Measurements from ENCODE around the gene RIT1. TPM values are rescaled to one million over a fixed set of nuclear protein-coding genes. Genes with fewer than 3 reads are reported as not detected.

The RIT1 gene
- total RNA-seq (2014; rRNA removed; shearing (Covaris generic); ENCODE audit: low replicate concordance), result 12.2 and 12.8 TPM in 2 replicates

- DNase-seq, result peak; percentile 94
- Histone ChIP-seq H3K4me3 (ENCODE audit: low read length) (peak within 1 kb of the TSS; percentile 90), H4K20me1 (ENCODE audit: insufficient read depth, low read depth, low read length) (no peaks in the 10 kb centered on the region), H3K36me3 (ENCODE audit: insufficient read depth, low read length) (peaks cover 38% of the 10 kb centered on the region; the same call in 1 of the 2 replicates), H3K79me2 (ENCODE audit: low read length) (peaks cover 15% of the 10 kb centered on the region), H3K9ac (ENCODE audit: low read length) (peak within 1 kb of the TSS; percentile 80), H3K27ac (ENCODE audit: low read length) (peak within 1 kb of the TSS; percentile 51), H2AFZ (ENCODE audit: low read length) (no peak within 1 kb of the TSS; the same call in 1 of the 2 replicates), H3K27me3 (ENCODE audit: low read length) (no peaks in the 10 kb centered on the region), H3K4me1 (ENCODE audit: low read length) (peaks cover 20% of the 10 kb centered on the region), H3K9me3 (ENCODE audit: low read length) (no peaks in the 10 kb centered on the region), H3K4me2 (ENCODE audit: low read depth, low read length, poor library complexity, severe bottlenecking) (peak within 1 kb of the TSS; percentile 93), H3K9me2 (replicated peaks; ENCODE audit: insufficient read depth, low read length) (no peaks in the 10 kb centered on the region)
Measured at GRCh38 chr1:155911156-155912055, at the start of gene RIT1. RIT1 (minus strand) TSS chr1:155911349; CDS start chr1:155910761, 588 bp downstream.

GRCh38 chr1:155960081-155960745 is 49.1 kb upstream of the RIT1 start:
- peak overlapping the region; percentile 70 for H3K4me2 ChIP-seq (ENCODE audit: low read depth, low read length, poor library complexity, severe bottlenecking)
- H2AFZ ChIP-seq (ENCODE audit: low read length), result no peak overlapping the region
- peaks cover 26% of the 10 kb centered on the region for H3K79me2 ChIP-seq (ENCODE audit: low read length)
- 0 out of 2 replicates have a peak, but pooled peaks cover 5% of the 10 kb centered on the region for H4K20me1 ChIP-seq (ENCODE audit: insufficient read depth, low read depth, low read length)
- peaks cover 43% of the 10 kb centered on the region for H3K36me3 ChIP-seq (ENCODE audit: insufficient read depth, low read length)
- H3K9ac ChIP-seq (ENCODE audit: low read length), result peak overlapping the region; percentile 65
- H3K27ac ChIP-seq (ENCODE audit: low read length), result peak overlapping the region; percentile 96
- DNase-seq, result peak; percentile 82
- H3K27me3 ChIP-seq (ENCODE audit: low read length), result no peaks in the 10 kb centered on the region
- H3K4me3 ChIP-seq (ENCODE audit: low read length), result peak overlapping the region; percentile 55
- H3K9me3 ChIP-seq (ENCODE audit: low read length), result no peaks in the 10 kb centered on the region
- H3K4me1 ChIP-seq (ENCODE audit: low read length), result peaks cover 52% of the 10 kb centered on the region
- no peaks in the 10 kb centered on the region for H3K9me2 ChIP-seq (replicated peaks; ENCODE audit: insufficient read depth, low read length)

- Histone ChIP-seq H3K4me1 (ENCODE audit: low read length) (peaks cover 38% of the 10 kb centered on the region), H3K9me2 (replicated peaks; ENCODE audit: insufficient read depth, low read length) (no peaks in the 10 kb centered on the region), H2AFZ (ENCODE audit: low read length) (no peak overlapping the region), H3K4me3 (ENCODE audit: low read length) (no peak overlapping the region), H3K27me3 (ENCODE audit: low read length) (no peaks in the 10 kb centered on the region), H4K20me1 (ENCODE audit: insufficient read depth, low read depth, low read length) (0 out of 2 replicates have a peak, but pooled peaks cover 3% of the 10 kb centered on the region), H3K27ac (ENCODE audit: low read length) (peak overlapping the region; percentile 96; the same call in 1 of the 2 replicates), H3K79me2 (ENCODE audit: low read length) (peaks cover 19% of the 10 kb centered on the region), H3K9ac (ENCODE audit: low read length) (no peak overlapping the region), H3K36me3 (ENCODE audit: insufficient read depth, low read length) (peaks cover 48% of the 10 kb centered on the region), H3K4me2 (ENCODE audit: low read depth, low read length, poor library complexity, severe bottlenecking) (no peak overlapping the region), H3K9me3 (ENCODE audit: low read length) (no peaks in the 10 kb centered on the region)
- no peak for DNase-seq
Measured at GRCh38 chr1:155957411-155957915, 46.3 kb upstream of the RIT1 start.

- no peaks in the 10 kb centered on the region for H3K9me3 ChIP-seq (ENCODE audit: low read length)
- H3K27ac ChIP-seq (ENCODE audit: low read length), result no peak overlapping the region
- H4K20me1 ChIP-seq (ENCODE audit: insufficient read depth, low read depth, low read length), result no peaks in the 10 kb centered on the region
Measured at GRCh38 chr1:155954645-155955044, 43.5 kb upstream of the RIT1 start.

GRCh38 chr1:155952505-155952890 is 41.3 kb upstream of the RIT1 start:
- H3K4me1 ChIP-seq (ENCODE audit: low read length), result peaks cover 13% of the 10 kb centered on the region
- H3K79me2 ChIP-seq (ENCODE audit: low read length), result no peaks in the 10 kb centered on the region
- no peaks in the 10 kb centered on the region for H4K20me1 ChIP-seq (ENCODE audit: insufficient read depth, low read depth, low read length)
- H2AFZ ChIP-seq (ENCODE audit: low read length), result no peak overlapping the region
- no peak overlapping the region for H3K9ac ChIP-seq (ENCODE audit: low read length)
- H3K4me2 ChIP-seq (ENCODE audit: low read depth, low read length, poor library complexity, severe bottlenecking), result no peak overlapping the region
- no peak overlapping the region for H3K27ac ChIP-seq (ENCODE audit: low read length)
- no peak for DNase-seq
- H3K4me3 ChIP-seq (ENCODE audit: low read length), result no peak overlapping the region
- H3K27me3 ChIP-seq (ENCODE audit: low read length), result no peaks in the 10 kb centered on the region
- no peaks in the 10 kb centered on the region for H3K9me3 ChIP-seq (ENCODE audit: low read length)
- H3K9me2 ChIP-seq (replicated peaks; ENCODE audit: insufficient read depth, low read length), result no peaks in the 10 kb centered on the region
- peaks cover 54% of the 10 kb centered on the region for H3K36me3 ChIP-seq (ENCODE audit: insufficient read depth, low read length)

More at GRCh38 chr1:155954645-155955044, 43.5 kb upstream of the RIT1 start:
- H3K4me3 ChIP-seq (ENCODE audit: low read length), result no peak overlapping the region
- peaks cover 10% of the 10 kb centered on the region for H3K4me1 ChIP-seq (ENCODE audit: low read length)
- peaks cover 8% of the 10 kb centered on the region; the same call in 1 of the 2 replicates for H3K79me2 ChIP-seq (ENCODE audit: low read length)
- H2AFZ ChIP-seq (ENCODE audit: low read length), result no peak overlapping the region
- no peaks in the 10 kb centered on the region for H3K9me2 ChIP-seq (replicated peaks; ENCODE audit: insufficient read depth, low read length)
- H3K4me2 ChIP-seq (ENCODE audit: low read depth, low read length, poor library complexity, severe bottlenecking), result no peak overlapping the region
- no peak overlapping the region for H3K9ac ChIP-seq (ENCODE audit: low read length)
- no peak for DNase-seq
- peaks cover 58% of the 10 kb centered on the region for H3K36me3 ChIP-seq (ENCODE audit: insufficient read depth, low read length)
- no peaks in the 10 kb centered on the region for H3K27me3 ChIP-seq (ENCODE audit: low read length)

GRCh38 chr1:155951753-155952504 is 40.8 kb upstream of the RIT1 start:
- DNase-seq, result no peak
- peaks cover 19% of the 10 kb centered on the region for H3K4me1 ChIP-seq (ENCODE audit: low read length)
- no peak overlapping the region for H3K4me3 ChIP-seq (ENCODE audit: low read length)
- no peaks in the 10 kb centered on the region for H4K20me1 ChIP-seq (ENCODE audit: insufficient read depth, low read depth, low read length)
- H2AFZ ChIP-seq (ENCODE audit: low read length), result no peak overlapping the region
- no peaks in the 10 kb centered on the region for H3K27me3 ChIP-seq (ENCODE audit: low read length)
- H3K4me2 ChIP-seq (ENCODE audit: low read depth, low read length, poor library complexity, severe bottlenecking), result no peak overlapping the region
- no peak overlapping the region for H3K9ac ChIP-seq (ENCODE audit: low read length)
- H3K27ac ChIP-seq (ENCODE audit: low read length), result no peak overlapping the region
- no peaks in the 10 kb centered on the region for H3K9me3 ChIP-seq (ENCODE audit: low read length)
- no peaks in the 10 kb centered on the region for H3K9me2 ChIP-seq (replicated peaks; ENCODE audit: insufficient read depth, low read length)
- H3K79me2 ChIP-seq (ENCODE audit: low read length), result no peaks in the 10 kb centered on the region
- peaks cover 53% of the 10 kb centered on the region for H3K36me3 ChIP-seq (ENCODE audit: insufficient read depth, low read length)

- Histone ChIP-seq H4K20me1 (ENCODE audit: insufficient read depth, low read depth, low read length) (no peaks in the 10 kb centered on the region), H3K27ac (ENCODE audit: low read length) (no peak overlapping the region), H3K4me1 (ENCODE audit: low read length) (peaks cover 30% of the 10 kb centered on the region)
Measured at GRCh38 chr1:155950829-155951228, 39.7 kb upstream of the RIT1 start.

More at GRCh38 chr1:155950829-155951228, 39.7 kb upstream of the RIT1 start:
- DNase-seq, result no peak
- Histone ChIP-seq H3K27me3 (ENCODE audit: low read length) (no peaks in the 10 kb centered on the region), H3K36me3 (ENCODE audit: insufficient read depth, low read length) (peaks cover 50% of the 10 kb centered on the region), H2AFZ (ENCODE audit: low read length) (no peak overlapping the region), H3K9me2 (replicated peaks; ENCODE audit: insufficient read depth, low read length) (no peaks in the 10 kb centered on the region), H3K4me3 (ENCODE audit: low read length) (no peak overlapping the region), H3K9ac (ENCODE audit: low read length) (no peak overlapping the region), H3K9me3 (ENCODE audit: low read length) (no peaks in the 10 kb centered on the region), H3K79me2 (ENCODE audit: low read length) (no peaks in the 10 kb centered on the region), H3K4me2 (ENCODE audit: low read depth, low read length, poor library complexity, severe bottlenecking) (no peak overlapping the region)
